ENCODE measurements around the gene PLXDC1. TPM values are rescaled to one million over a fixed set of nuclear protein-coding genes. Genes with fewer than 3 reads are reported as not detected.

PLXDC1 gene
- 0.60 TPM for polyA plus RNA-seq (2013, experiment 1 of 2)
- 0.32 TPM for polyA plus RNA-seq (2013, experiment 2 of 2)

DNA sequence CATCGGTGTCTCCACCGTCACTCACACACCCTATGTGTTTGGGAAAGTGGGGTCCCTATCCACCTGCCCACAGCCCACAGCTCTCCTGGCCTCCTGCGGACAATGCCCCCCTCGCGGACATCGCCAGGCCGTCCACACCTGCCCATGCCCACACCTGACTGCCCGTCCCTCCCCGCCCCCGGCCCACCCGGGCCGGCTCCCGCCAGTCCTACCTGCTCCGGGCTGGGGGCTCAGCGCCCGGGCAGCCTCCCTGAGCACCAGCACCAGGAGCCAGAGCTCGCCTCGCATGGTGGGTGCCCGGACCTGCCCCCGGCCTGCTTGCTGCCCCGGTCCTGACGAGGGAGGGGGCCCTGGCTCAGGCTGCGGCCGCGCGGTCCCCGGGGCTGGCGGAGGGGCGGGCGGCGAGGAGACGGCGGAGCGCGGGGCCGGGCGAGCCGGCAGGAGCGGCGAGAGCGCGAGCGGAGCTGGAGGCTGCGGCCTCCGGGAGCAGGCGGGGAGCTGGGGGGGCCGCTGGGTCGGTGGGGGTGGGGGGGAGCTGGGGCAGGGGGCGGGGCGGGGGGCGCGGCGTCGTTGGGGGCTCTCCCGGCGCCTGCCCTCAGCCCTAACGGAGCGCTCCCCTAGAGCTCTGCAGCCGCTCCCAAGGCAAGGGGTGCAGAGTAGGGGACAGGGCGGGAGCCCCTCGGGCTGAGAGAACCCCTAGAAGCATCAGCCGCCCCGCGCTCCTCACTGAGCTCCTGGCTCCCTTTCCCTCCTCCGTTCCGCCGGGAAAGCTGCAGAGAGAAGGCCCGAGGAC is at the start of gene PLXDC1:
Gene PLXDC1 (minus strand): TSS at position 488 of the 793 bp plus-strand sequence. CDS start 200 bp downstream, at position 288.
- 1% methylated on average over 44 of the region's 68 CpGs for WGBS
- no peaks in the 10 kb centered on the region for H3K9me3 ChIP-seq (ENCODE audit: insufficient read depth, low read depth, low read length)
- no peak within 1 kb of the TSS for H3K27ac ChIP-seq (ENCODE audit: low read depth, low read length)
- H3K4me3 ChIP-seq (ENCODE audit: low read length): peak within 1 kb of the TSS; percentile 88
- 0 out of 2 replicates have a peak, but pooled peaks cover 3% of the 10 kb centered on the region for H3K4me1 ChIP-seq (ENCODE audit: insufficient read depth, low read length)
- H3K9ac ChIP-seq (ENCODE audit: low read depth, low read length): no peak within 1 kb of the TSS
- no peaks in the 10 kb centered on the region for H3K36me3 ChIP-seq (ENCODE audit: insufficient read depth, low read length)
- H3K27me3 ChIP-seq (ENCODE audit: insufficient read depth, low read length): peaks cover 39% of the 10 kb centered on the region

DNA sequence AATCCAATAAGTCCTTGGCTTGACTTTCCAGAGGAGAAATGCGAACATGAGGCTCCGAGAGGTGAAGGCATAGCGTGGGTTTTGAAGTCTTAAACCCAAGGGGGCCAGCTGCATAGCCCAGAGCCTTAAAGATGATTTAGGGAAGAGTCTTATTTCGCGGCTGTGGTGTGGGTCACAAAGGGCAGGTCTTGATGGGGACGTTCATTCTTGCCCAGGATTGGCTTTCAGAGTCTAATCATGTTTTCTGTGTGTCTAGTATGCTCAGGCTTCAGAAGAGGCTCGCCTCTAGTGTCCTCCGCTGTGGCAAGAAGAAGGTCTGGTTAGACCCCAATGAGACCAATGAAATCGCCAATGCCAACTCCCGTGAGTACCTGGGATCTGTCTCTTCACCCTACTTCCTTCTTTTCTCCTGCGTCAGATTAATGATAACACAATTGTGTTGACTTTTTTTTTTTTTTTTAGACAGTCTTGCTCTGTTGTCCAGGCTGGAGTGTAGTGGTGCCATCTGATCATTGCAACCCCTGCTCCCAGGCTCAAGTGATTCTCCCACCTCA is 49.6 kb upstream of the PLXDC1 start:
- Histone ChIP-seq H3K27me3 (ENCODE audit: insufficient read depth, low read length) (no peaks in the 10 kb centered on the region), H3K36me3 (ENCODE audit: insufficient read depth, low read length) (peaks cover 47% of the 10 kb centered on the region), H3K9me3 (ENCODE audit: insufficient read depth, low read depth, low read length) (no peaks in the 10 kb centered on the region), H3K4me3 (ENCODE audit: low read length) (peak overlapping the region; percentile 90), H3K9ac (ENCODE audit: low read depth, low read length) (peak overlapping the region; percentile 97), H3K4me1 (ENCODE audit: insufficient read depth, low read length) (peaks cover 10% of the 10 kb centered on the region), H3K27ac (ENCODE audit: low read depth, low read length) (peak overlapping the region; percentile 87)
- 57% methylated on average over 11 of the region's 11 CpGs for WGBS

DNA sequence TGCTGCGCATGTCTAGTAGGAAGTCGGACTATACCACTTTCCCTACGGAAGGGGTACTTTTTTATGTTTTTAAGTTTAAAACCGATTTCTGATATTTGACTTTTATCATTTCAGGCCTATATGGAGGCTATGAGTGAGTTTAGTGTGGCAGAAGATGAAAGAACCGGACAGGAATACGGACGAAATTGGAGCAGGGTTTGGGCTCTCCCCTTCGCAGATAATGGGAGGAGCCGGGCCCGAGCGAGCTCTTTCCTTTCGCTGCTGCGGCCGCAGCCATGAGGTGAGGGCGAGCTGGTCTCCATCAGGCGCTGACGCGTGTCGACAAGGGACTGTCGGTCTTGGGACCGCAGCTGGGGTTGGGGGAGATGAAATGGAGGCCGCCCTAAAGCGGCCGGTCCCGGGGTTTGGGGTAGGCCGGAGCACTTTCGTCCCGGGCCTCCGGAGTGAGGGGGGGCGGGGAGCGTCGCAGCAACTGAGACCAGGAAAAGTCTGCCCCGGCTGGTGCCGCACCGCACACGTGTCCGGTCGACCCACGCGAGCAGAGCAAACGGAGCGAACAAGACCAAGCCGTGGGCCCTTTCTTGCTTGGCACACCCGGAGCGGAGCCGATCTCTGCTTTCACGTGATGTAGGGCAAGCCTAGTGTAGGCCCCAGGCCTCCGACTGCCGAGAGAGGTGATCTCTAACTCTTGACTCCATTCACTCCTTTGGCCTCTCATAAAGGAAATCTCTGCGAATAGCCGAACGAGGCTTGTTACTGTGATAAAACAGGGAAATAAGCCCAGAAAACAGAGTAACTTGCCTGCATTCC is 48.8 kb upstream of the PLXDC1 start, which contains the start of gene RPL19:
Gene RPL19 (plus strand): TSS at position 214 of the 810 bp plus-strand sequence. CDS start 62 bp downstream, at position 276.
- Histone ChIP-seq H3K27ac (ENCODE audit: low read depth, low read length) (peak within 1 kb of the TSS; percentile 87), H3K36me3 (ENCODE audit: insufficient read depth, low read length) (peaks cover 46% of the 10 kb centered on the region)

DNA sequence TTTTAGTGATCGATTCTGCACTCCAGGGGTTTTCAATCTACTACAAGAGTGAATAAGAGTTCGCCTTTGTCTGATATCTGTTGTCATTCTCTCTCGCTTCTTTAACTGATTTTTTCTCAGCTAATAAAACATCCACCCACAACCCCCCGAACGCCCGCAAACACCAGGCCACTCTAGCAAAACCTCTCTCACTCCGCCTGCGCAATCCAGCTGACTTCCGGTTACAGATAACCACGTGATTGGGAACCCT is 48.3 kb upstream of the PLXDC1 start:
- WGBS: 2% methylated on average over 10 of the region's 10 CpGs
- peaks cover 23% of the 10 kb centered on the region for H3K4me1 ChIP-seq (ENCODE audit: insufficient read depth, low read length)
- peak overlapping the region; percentile 97 for H3K9ac ChIP-seq (ENCODE audit: low read depth, low read length)
- peak overlapping the region; percentile 90 for H3K4me3 ChIP-seq (ENCODE audit: low read length)
- H3K27me3 ChIP-seq (ENCODE audit: insufficient read depth, low read length): no peaks in the 10 kb centered on the region
- peak overlapping the region; percentile 87 for H3K27ac ChIP-seq (ENCODE audit: low read depth, low read length)
- peaks cover 41% of the 10 kb centered on the region for H3K36me3 ChIP-seq (ENCODE audit: insufficient read depth, low read length)
- no peaks in the 10 kb centered on the region for H3K9me3 ChIP-seq (ENCODE audit: insufficient read depth, low read depth, low read length)

More for the DNA sequence above, 48.8 kb upstream of the PLXDC1 start, which contains the start of gene RPL19:
- Histone ChIP-seq H3K27me3 (ENCODE audit: insufficient read depth, low read length) (no peaks in the 10 kb centered on the region), H3K9me3 (ENCODE audit: insufficient read depth, low read depth, low read length) (no peaks in the 10 kb centered on the region), H3K9ac (ENCODE audit: low read depth, low read length) (peak within 1 kb of the TSS; percentile 97), H3K4me3 (ENCODE audit: low read length) (peak within 1 kb of the TSS; percentile 90), H3K4me1 (ENCODE audit: insufficient read depth, low read length) (peaks cover 18% of the 10 kb centered on the region)
- under 1% methylated on average over 52 of the region's 52 CpGs for WGBS

DNA sequence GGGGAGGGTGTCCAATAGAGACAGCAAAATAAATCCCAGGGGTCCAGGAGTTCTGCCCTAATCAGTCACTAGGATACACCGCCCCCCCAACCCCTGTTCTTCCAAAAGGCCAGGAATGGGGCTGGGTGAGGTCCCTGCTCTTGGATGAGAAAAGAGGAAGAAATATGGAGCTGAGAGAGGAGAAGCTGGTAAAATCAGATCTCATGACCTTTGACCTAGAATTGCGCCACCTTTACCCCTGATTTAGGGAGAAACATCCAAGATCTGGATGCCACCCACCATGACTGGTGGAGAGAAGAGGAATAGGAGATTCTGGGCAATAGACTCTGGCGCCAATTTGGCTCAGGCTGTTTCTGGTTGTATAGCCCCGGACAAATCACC is 46.7 kb upstream of the PLXDC1 start:
- WGBS: 88% methylated on average over 3 of the region's 4 CpGs
- Histone ChIP-seq H3K36me3 (ENCODE audit: insufficient read depth, low read length) (peaks cover 36% of the 10 kb centered on the region), H3K9ac (ENCODE audit: low read depth, low read length) (0 out of 2 replicates have a peak overlapping the region, but pooled peaks have one; percentile 28), H3K27ac (ENCODE audit: low read depth, low read length) (peak overlapping the region; percentile 70; the same call in 1 of the 2 replicates), H3K9me3 (ENCODE audit: insufficient read depth, low read depth, low read length) (no peaks in the 10 kb centered on the region), H3K4me1 (ENCODE audit: insufficient read depth, low read length) (peaks cover 24% of the 10 kb centered on the region), H3K27me3 (ENCODE audit: insufficient read depth, low read length) (no peaks in the 10 kb centered on the region), H3K4me3 (ENCODE audit: low read length) (peak overlapping the region; percentile 79)

DNA sequence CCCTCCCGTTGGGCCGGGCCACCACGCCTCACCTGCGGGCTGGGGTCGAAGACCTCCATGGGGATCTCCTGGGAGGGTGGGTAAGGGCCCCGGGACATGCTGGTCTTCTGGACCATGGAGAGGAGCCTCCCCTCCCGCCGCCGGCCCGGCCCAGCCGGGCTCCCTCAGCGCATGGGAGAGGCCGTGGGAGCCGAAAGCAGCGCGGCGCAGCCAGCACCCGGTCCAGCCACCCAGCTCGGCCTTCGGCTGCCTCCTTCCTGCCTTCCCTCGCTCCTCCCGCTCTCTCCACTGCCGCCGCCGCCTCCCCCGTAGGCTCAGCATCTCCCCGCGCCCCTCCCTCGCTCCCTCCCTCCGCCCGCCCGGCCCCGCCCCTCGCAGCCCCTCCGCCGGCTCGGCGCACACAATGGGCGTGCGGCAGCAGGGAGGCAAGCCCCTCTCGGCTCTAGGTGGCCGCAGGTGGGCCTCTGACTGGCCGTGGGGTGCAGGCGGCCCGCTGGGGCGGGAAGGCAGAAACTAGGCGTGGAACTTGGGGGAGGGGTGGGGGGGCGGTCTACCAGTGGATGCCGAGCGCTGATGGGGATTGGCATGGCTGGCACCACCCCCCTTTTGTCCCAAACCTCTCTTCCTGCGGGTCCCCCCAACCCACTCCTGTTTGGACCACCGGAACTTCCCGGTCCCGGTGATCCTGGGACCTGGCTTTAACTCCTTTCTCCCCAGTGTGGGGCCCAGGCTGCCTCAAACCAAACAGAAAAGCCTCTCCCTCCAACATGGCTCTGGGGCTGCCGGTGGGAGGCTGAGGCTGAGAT is 46.1 kb upstream of the PLXDC1 start, which contains the start of gene CACNB1:
Gene CACNB1 (minus strand): TSS at position 290 of the 806 bp plus-strand sequence. CDS start 174 bp downstream, at position 116.
- Histone ChIP-seq H3K4me3 (ENCODE audit: low read length) (peak within 1 kb of the TSS; percentile 79), H3K36me3 (ENCODE audit: insufficient read depth, low read length) (peaks cover 36% of the 10 kb centered on the region), H3K9ac (ENCODE audit: low read depth, low read length) (peak within 1 kb of the TSS; percentile 48; the same call in 1 of the 2 replicates), H3K9me3 (ENCODE audit: insufficient read depth, low read depth, low read length) (no peaks in the 10 kb centered on the region), H3K27ac (ENCODE audit: low read depth, low read length) (peak within 1 kb of the TSS; percentile 70), H3K27me3 (ENCODE audit: insufficient read depth, low read length) (no peaks in the 10 kb centered on the region), H3K4me1 (ENCODE audit: insufficient read depth, low read length) (peaks cover 24% of the 10 kb centered on the region)
- WGBS: under 1% methylated on average over 54 of the region's 55 CpGs

DNA sequence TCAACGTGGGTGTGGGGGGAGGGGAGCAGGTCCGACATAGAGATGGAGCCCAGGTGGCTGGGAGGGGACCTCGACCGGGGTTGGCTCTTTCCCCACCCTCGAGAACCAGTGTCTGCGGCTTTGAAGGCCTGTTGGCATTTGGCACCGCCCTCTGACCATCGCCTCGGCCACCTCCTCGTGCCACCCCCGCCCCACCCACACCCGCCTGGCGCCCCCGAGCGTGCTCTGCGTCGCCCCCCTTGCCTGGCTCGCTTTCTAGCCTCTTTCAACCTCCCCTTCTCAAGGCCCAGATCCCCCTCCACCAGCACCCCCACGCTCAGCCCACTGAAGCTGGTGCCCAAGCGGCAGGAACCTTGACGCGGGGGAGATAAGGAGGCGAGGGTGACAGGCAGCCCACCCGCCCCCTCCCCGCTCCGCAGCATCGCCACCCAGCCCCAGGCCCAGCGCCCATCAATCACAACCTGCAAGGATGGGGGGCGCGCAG is 45.4 kb upstream of the PLXDC1 start:
- Histone ChIP-seq H3K4me3 (ENCODE audit: low read length) (peak overlapping the region; percentile 79), H3K9me3 (ENCODE audit: insufficient read depth, low read depth, low read length) (no peaks in the 10 kb centered on the region), H3K9ac (ENCODE audit: low read depth, low read length) (0 out of 2 replicates have a peak overlapping the region, but pooled peaks have one; percentile 48), H3K4me1 (ENCODE audit: insufficient read depth, low read length) (peaks cover 24% of the 10 kb centered on the region), H3K27ac (ENCODE audit: low read depth, low read length) (no peak overlapping the region), H3K36me3 (ENCODE audit: insufficient read depth, low read length) (peaks cover 36% of the 10 kb centered on the region), H3K27me3 (ENCODE audit: insufficient read depth, low read length) (no peaks in the 10 kb centered on the region)
- under 1% methylated on average over 28 of the region's 30 CpGs for WGBS

DNA sequence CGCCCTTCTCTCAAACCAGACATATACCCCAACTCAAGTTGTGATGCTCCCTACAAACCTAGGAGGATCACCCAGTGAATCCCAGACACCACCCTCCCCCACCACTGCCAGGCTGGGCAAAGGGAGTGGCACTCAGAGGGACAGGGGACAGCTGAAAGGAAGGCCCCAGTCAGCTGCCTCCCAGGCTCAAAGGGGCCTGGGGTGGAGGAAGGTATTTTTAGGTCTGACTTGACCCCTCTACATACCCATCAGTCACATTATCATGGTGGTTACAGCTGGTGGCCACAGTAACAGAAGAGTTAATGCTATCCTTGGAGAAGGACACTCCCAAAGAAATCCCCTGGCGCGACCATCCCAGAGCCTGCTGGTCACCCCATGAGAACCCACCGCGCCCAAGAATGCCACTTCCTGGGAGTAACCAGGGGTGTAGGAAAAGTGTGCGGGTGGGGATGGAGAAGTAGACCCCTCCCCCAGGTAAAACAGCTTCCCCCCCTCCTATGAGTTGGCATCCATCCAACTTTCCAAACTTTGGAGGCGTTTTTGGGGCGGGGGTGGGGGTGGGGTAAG is 44.9 kb upstream of the PLXDC1 start:
- Histone ChIP-seq H3K9ac (ENCODE audit: low read depth, low read length) (no peak overlapping the region), H3K4me1 (ENCODE audit: insufficient read depth, low read length) (peaks cover 23% of the 10 kb centered on the region), H3K9me3 (ENCODE audit: insufficient read depth, low read depth, low read length) (no peaks in the 10 kb centered on the region), H3K27me3 (ENCODE audit: insufficient read depth, low read length) (no peaks in the 10 kb centered on the region), H3K4me3 (ENCODE audit: low read length) (peak overlapping the region; percentile 79), H3K27ac (ENCODE audit: low read depth, low read length) (no peak overlapping the region), H3K36me3 (ENCODE audit: insufficient read depth, low read length) (peaks cover 36% of the 10 kb centered on the region)
- 52% methylated on average over 5 of the region's 8 CpGs for WGBS

DNA sequence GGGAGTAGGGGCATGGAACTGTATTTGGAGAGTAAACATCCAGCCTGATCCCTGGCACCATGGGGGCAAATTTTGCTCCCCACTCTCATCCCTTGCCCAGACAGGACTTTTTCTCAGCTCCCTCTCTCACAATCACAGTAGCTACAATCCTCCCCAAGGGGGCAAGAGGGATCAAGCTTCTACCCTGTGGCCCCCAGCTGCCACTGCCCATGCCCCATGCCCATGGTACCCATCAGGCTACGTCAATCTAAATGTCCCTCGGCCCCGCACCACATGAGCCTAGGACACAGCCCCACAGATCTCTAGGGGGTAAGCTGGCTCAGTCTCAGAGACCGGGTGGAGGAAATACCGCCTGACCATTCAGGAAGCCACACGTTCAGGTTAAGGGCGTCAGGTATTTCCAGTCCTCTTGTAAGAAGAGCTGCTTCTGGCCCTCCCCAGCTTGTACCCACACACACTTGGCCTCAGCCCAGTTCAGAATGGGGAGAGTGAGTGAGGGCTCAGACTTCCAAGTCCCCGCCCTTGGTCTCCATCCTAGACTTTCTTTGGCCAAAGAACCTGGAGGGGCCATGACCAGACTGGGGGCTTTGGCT is 44.2 kb upstream of the PLXDC1 start:
- Histone ChIP-seq H3K4me1 (ENCODE audit: insufficient read depth, low read length) (peaks cover 18% of the 10 kb centered on the region), H3K9ac (ENCODE audit: low read depth, low read length) (no peak overlapping the region), H3K36me3 (ENCODE audit: insufficient read depth, low read length) (peaks cover 35% of the 10 kb centered on the region), H3K27ac (ENCODE audit: low read depth, low read length) (no peak overlapping the region), H3K4me3 (ENCODE audit: low read length) (peak overlapping the region; percentile 79), H3K9me3 (ENCODE audit: insufficient read depth, low read depth, low read length) (no peaks in the 10 kb centered on the region), H3K27me3 (ENCODE audit: insufficient read depth, low read length) (no peaks in the 10 kb centered on the region)
- WGBS: 77% methylated on average over 8 of the region's 8 CpGs

Data from HUES64 (cell line).